GM12878 (cell line): ENCODE data around the gene CCHCR1. TPM values are rescaled to one million over a fixed set of nuclear protein-coding genes. Genes with fewer than 3 reads are reported as not detected.

ENCODE experiments used
- CEBPB ChIP-seq, 2 experiments: fragments of 150-350 bp in 1 of 2; IDR thresholded peaks; 2 replicates each; pipeline ENCODE4 v1.6.1; 2012 to 2014; ENCODE audit warnings: low read depth in 2 of 2, low read length in 2 of 2, borderline replicate concordance in 1 of 2, inconsistent platforms in 1 of 2
- CHD2 ChIP-seq: IDR thresholded peaks from 2 replicates; pipeline ENCODE4 v1.6.1; 2011; ENCODE audit warnings: low read depth, low read length, improper control_type of control experiment, borderline replicate concordance
- DPF2 ChIP-seq: fragments of 450-650 bp; IDR thresholded peaks from 2 replicates; pipeline ENCODE4 v1.6.1; 2017; ENCODE audit warnings: mild to moderate bottlenecking
- ETV6 ChIP-seq, 2 experiments: fragments of 450-650 bp in 1 of 2; IDR thresholded peaks in 1 of 2; conservative IDR thresholded peaks in 1 of 2; 2 replicates each; pipeline ENCODE4 v1.6.1; 2014; ENCODE audit warnings: antibody characterized with exemption in 1 of 2, borderline replicate concordance in 1 of 2, low read depth in 1 of 2, mild to moderate bottlenecking in 1 of 2, moderate library complexity in 1 of 2
- FOXK2 ChIP-seq: fragments of 450-650 bp; IDR thresholded peaks from 2 replicates; pipeline ENCODE4 v1.6.1; 2017; ENCODE audit warnings: mild to moderate bottlenecking, moderate library complexity
- HDGF ChIP-seq: fragments of 450-650 bp; IDR thresholded peaks from 2 replicates; pipeline ENCODE4 v1.6.1; 2016; ENCODE audit warnings: antibody characterized with exemption
- JUND ChIP-seq: IDR thresholded peaks from 2 replicates; pipeline ENCODE4 v1.6.1; 2012; ENCODE audit warnings: low read depth, mild to moderate bottlenecking, low read length, improper control_type of control experiment, moderate library complexity
- KLF5 ChIP-seq: fragments of 450-650 bp; IDR thresholded peaks from 2 replicates; pipeline ENCODE4 v1.6.1; 2014; ENCODE audit warnings: mild to moderate bottlenecking; ENCODE audit not compliant: partially characterized antibody
- MEF2B ChIP-seq: fragments of 450-650 bp; IDR thresholded peaks from 2 replicates; pipeline ENCODE4 v1.6.1; 2018; ENCODE audit warnings: mild to moderate bottlenecking, moderate library complexity; ENCODE audit not compliant: partially characterized antibody, poor library complexity, severe bottlenecking
- NFYA ChIP-seq: IDR thresholded peaks from 2 replicates; pipeline ENCODE4 v1.6.1; 2011; ENCODE audit warnings: low read depth, mild to moderate bottlenecking, low read length, improper control_type of control experiment, borderline replicate concordance
- SIN3A ChIP-seq: IDR thresholded peaks from 2 replicates; pipeline ENCODE4 v1.6.1; 2012; ENCODE audit warnings: low read depth, low read length, improper control_type of control experiment
- SP1 ChIP-seq: IDR thresholded peaks from one replicate; pipeline ENCODE4 v1.6.1; 2011; ENCODE audit warnings: low read depth, low read length
- TARDBP ChIP-seq: IDR thresholded peaks from 2 replicates; pipeline ENCODE4 v1.6.1; 2016; ENCODE audit warnings: borderline replicate concordance
- TBL1XR1 ChIP-seq: IDR thresholded peaks from 2 replicates; pipeline ENCODE4 v1.6.1; 2012; ENCODE audit warnings: low read depth, low read length, improper control_type of control experiment
- TCF12 ChIP-seq: IDR thresholded peaks from 2 replicates; pipeline ENCODE4 v1.6.1; 2011; ENCODE audit warnings: low read depth, mild to moderate bottlenecking, low read length
- TCF3 ChIP-seq: IDR thresholded peaks from 2 replicates; pipeline ENCODE4 v1.6.1; 2012; ENCODE audit warnings: low read depth, mild to moderate bottlenecking, low read length, borderline replicate concordance; ENCODE audit not compliant: insufficient read depth
- polyA plus RNA-seq, 11 experiments: library from polyadenylated mRNA; depleted of rRNA in 4 of 11; unstranded in 6 of 11; stranded (reverse) in 5 of 11; fragments of >200 nt; fragmentation: Nextera tagmentation in 4 of 11; fragmentation: Illumina TruSeq in 1 of 11; extraction: Ambion mirVana in 4 of 11; extraction: Trizol in 1 of 11; gene quantifications; 1 replicate in 1 of 11; 2 replicates in 10 of 11; pipeline versions ENCODE4 v1.2.1 to v1.2.3, GENCODE V29; 2011 to 2016; ENCODE audit warnings: inconsistent platforms in 2 of 11, missing spikeins in 2 of 11, low read depth in 1 of 11
- total RNA-seq, 4 experiments: library from RNA; depleted of rRNA in 3 of 4; stranded (reverse); fragments of >200 nt in 3 of 4; fragmentation: Illumina TruSeq in 1 of 4; extraction: Trizol in 1 of 4; gene quantifications; 2 replicates each; pipeline versions ENCODE4 v1.2.1 to v1.2.3, GENCODE V29; 2013 to 2021
- TF ChIP-seq, protein P1 (sequence below): IDR thresholded peaks from 2 replicates; pipeline ENCODE4 v1.6.1; 2011; ENCODE audit warnings: borderline replicate concordance, low read depth, mild to moderate bottlenecking, moderate library complexity, mixed read lengths, low read length; ENCODE audit not compliant: insufficient read depth; ENCODE audit errors: extremely low read length
- TF ChIP-seq, protein P2 (sequence below): fragments of 450-650 bp; IDR thresholded peaks from 2 replicates; pipeline ENCODE4 v1.6.1; 2016; ENCODE audit warnings: mild to moderate bottlenecking
- TF ChIP-seq, protein P3 (sequence below): IDR thresholded peaks from 2 replicates; pipeline ENCODE4 v1.6.1; 2012; ENCODE audit warnings: low read length, inconsistent platforms
- TF ChIP-seq, protein P4 (sequence below): fragments of 450-650 bp; IDR thresholded peaks from 2 replicates; pipeline ENCODE4 v1.6.1; 2017; ENCODE audit warnings: mild to moderate bottlenecking, low read depth, inconsistent platforms; ENCODE audit not compliant: poor library complexity, severe bottlenecking
- TF ChIP-seq, protein P5 (sequence below): fragments of 450-650 bp; conservative IDR thresholded peaks from 2 replicates; pipeline ENCODE4 v1.6.1; 2017; ENCODE audit warnings: mild to moderate bottlenecking, moderate library complexity

The CCHCR1 gene
- total and polyA plus RNA-seq, 10 of the 15 experiments (the other 5 are each of a cell fraction or from before 2014, with no cell fraction given), result 1.0 to 35.2 (median 24.7) TPM

DNA sequence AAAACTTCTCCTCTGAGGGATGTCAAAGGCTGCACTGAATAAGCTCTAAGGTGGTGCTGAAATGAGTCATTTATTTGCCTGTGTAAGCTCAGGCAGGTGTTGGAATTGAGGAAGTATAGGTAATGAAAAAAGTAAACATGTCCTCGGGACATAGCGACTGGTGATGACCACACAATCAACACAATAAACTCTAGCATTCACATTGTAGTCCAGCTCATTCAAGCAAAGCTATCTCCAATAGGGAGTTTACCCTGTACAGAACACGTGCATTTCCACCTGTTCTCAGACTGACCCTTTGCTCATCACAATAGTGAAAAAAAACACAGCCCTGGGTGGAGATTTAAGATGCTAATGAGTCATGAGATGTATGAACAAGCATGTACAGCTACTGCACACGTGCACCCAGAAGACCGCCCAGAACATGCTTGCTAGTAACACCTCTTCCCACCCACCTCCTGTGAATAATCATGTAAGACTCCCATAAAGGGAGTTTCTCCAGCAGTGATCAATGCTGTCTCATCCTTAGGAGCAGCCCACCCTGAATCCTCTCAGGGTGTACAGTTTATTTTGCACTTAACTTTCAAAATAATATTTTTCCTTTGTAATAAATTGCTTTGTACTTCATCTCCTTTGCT lies 45.9 kb upstream of the CCHCR1 start (continued):
- TF ChIP-seq TBL1XR1, result peak; percentile 27; the same call in 1 of the 2 replicates
- TF ChIP-seq, protein P1, sequence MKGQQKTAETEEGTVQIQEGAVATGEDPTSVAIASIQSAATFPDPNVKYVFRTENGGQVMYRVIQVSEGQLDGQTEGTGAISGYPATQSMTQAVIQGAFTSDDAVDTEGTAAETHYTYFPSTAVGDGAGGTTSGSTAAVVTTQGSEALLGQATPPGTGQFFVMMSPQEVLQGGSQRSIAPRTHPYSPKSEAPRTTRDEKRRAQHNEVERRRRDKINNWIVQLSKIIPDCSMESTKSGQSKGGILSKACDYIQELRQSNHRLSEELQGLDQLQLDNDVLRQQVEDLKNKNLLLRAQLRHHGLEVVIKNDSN, result no peak
- 0 out of 2 replicates have a peak, but pooled peaks have one; percentile 13 for TF ChIP-seq CHD2
- TF ChIP-seq TCF12, result peak; percentile 83
- TF ChIP-seq, protein P2, sequence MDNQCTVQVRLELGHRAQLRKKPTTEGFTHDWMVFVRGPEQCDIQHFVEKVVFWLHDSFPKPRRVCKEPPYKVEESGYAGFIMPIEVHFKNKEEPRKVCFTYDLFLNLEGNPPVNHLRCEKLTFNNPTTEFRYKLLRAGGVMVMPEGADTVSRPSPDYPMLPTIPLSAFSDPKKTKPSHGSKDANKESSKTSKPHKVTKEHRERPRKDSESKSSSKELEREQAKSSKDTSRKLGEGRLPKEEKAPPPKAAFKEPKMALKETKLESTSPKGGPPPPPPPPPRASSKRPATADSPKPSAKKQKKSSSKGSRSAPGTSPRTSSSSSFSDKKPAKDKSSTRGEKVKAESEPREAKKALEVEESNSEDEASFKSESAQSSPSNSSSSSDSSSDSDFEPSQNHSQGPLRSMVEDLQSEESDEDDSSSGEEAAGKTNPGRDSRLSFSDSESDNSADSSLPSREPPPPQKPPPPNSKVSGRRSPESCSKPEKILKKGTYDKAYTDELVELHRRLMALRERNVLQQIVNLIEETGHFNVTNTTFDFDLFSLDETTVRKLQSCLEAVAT, result no peak
- peak; percentile 35; the same call in 1 of the 2 replicates for TF ChIP-seq TCF3
- peak; percentile 69 for TF ChIP-seq MEF2B
- TF ChIP-seq SP1, result peak; percentile 29
- TF ChIP-seq CEBPB (IDR thresholded peaks at IDR 0.05; ENCODE audit: borderline replicate concordance in 1 of 2, low read depth in 2 of 2, low read length in 2 of 2), result no peak; a peak in 1 of 4 replicates
- 0 out of 2 replicates have a peak, but pooled peaks have one; percentile 10 for TF ChIP-seq TARDBP
- TF ChIP-seq, protein P3, sequence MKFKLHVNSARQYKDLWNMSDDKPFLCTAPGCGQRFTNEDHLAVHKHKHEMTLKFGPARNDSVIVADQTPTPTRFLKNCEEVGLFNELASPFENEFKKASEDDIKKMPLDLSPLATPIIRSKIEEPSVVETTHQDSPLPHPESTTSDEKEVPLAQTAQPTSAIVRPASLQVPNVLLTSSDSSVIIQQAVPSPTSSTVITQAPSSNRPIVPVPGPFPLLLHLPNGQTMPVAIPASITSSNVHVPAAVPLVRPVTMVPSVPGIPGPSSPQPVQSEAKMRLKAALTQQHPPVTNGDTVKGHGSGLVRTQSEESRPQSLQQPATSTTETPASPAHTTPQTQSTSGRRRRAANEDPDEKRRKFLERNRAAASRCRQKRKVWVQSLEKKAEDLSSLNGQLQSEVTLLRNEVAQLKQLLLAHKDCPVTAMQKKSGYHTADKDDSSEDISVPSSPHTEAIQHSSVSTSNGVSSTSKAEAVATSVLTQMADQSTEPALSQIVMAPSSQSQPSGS, result peak; percentile 76
- TF ChIP-seq DPF2, result peak; percentile 85
- peak; percentile 92 for TF ChIP-seq FOXK2
- TF ChIP-seq JUND, result peak; percentile 89
- TF ChIP-seq NFYA, result no peak
- TF ChIP-seq SIN3A, result 0 out of 2 replicates have a peak, but pooled peaks have one; percentile 48
- TF ChIP-seq, protein P4, sequence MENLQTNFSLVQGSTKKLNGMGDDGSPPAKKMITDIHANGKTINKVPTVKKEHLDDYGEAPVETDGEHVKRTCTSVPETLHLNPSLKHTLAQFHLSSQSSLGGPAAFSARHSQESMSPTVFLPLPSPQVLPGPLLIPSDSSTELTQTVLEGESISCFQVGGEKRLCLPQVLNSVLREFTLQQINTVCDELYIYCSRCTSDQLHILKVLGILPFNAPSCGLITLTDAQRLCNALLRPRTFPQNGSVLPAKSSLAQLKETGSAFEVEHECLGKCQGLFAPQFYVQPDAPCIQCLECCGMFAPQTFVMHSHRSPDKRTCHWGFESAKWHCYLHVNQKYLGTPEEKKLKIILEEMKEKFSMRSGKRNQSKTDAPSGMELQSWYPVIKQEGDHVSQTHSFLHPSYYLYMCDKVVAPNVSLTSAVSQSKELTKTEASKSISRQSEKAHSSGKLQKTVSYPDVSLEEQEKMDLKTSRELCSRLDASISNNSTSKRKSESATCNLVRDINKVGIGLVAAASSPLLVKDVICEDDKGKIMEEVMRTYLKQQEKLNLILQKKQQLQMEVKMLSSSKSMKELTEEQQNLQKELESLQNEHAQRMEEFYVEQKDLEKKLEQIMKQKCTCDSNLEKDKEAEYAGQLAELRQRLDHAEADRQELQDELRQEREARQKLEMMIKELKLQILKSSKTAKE, result peak; percentile 59
- TF ChIP-seq ETV6 (conservative IDR thresholded peaks at IDR 0.05 in 1 of 2, IDR thresholded peaks at IDR 0.05 in 1 of 2; ENCODE audit: borderline replicate concordance in 1 of 2, low read depth in 1 of 2), result peak in 1 of 2 experiments; percentile 42; a peak in 1 of 4 replicates
- TF ChIP-seq KLF5, result peak; percentile 56
- TF ChIP-seq, protein P5, sequence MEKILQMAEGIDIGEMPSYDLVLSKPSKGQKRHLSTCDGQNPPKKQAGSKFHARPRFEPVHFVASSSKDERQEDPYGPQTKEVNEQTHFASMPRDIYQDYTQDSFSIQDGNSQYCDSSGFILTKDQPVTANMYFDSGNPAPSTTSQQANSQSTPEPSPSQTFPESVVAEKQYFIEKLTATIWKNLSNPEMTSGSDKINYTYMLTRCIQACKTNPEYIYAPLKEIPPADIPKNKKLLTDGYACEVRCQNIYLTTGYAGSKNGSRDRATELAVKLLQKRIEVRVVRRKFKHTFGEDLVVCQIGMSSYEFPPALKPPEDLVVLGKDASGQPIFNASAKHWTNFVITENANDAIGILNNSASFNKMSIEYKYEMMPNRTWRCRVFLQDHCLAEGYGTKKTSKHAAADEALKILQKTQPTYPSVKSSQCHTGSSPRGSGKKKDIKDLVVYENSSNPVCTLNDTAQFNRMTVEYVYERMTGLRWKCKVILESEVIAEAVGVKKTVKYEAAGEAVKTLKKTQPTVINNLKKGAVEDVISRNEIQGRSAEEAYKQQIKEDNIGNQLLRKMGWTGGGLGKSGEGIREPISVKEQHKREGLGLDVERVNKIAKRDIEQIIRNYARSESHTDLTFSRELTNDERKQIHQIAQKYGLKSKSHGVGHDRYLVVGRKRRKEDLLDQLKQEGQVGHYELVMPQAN, result peak; percentile 77; the same call in 1 of the 2 replicates
- TF ChIP-seq HDGF, result no peak
